Calu3 (cell line): ENCODE results near the gene NPR3. TPM values are rescaled to one million over a fixed set of nuclear protein-coding genes. Genes with fewer than 3 reads are reported as not detected.

Experiments used
- BruUV-seq: library from RNA; stranded (reverse); fragments of 400-500 nt; replicated peaks from 2 replicates; lab custom pipeline; 2021; lab: Mats Ljungman, UMichigan
- CTCF ChIA-PET: fragments of 300-600 bp; sonication (Branson Sonifier 250); formaldehyde crosslinking; loops from one replicate; lab custom pipeline; 2022; ENCODE audit warnings: antibody characterized with exemption; lab: Charles Lee
- DNase-seq: peaks from one replicate; pipeline ENCODE4 v3.0.0; 2022
- H3K27ac Mint-ChIP-seq: one replicate; pipeline ENCODE4 v1.8.0; 2022; ENCODE audit warnings: mixed read lengths; ENCODE audit not compliant: unreplicated experiment
- H3K27me3 Mint-ChIP-seq: one replicate; pipeline ENCODE4 v1.8.0; 2022; ENCODE audit warnings: mixed read lengths; ENCODE audit not compliant: unreplicated experiment
- H3K36me3 Mint-ChIP-seq: one replicate; pipeline ENCODE4 v1.8.0; 2022; ENCODE audit warnings: mild to moderate bottlenecking, moderate library complexity, mixed read lengths; ENCODE audit not compliant: insufficient read depth, unreplicated experiment
- H3K4me1 Mint-ChIP-seq: one replicate; pipeline ENCODE4 v1.8.0; 2022; ENCODE audit warnings: mild to moderate bottlenecking, low read depth, mixed read lengths; ENCODE audit not compliant: unreplicated experiment
- H3K4me3 Mint-ChIP-seq: one replicate; pipeline ENCODE4 v1.8.0; 2022; ENCODE audit warnings: mild to moderate bottlenecking, low read depth, moderate library complexity, mixed read lengths; ENCODE audit not compliant: unreplicated experiment
- H3K9me3 Mint-ChIP-seq: one replicate; pipeline ENCODE4 v1.8.0; 2022; ENCODE audit warnings: low read depth, mixed read lengths; ENCODE audit not compliant: unreplicated experiment
- CTCF ChIP-seq: fragments of 200-600 bp; IDR thresholded peaks from one replicate; pipeline ENCODE4 v1.8.0; 2022; ENCODE audit warnings: antibody characterized with exemption; ENCODE audit not compliant: unreplicated experiment
- intact Hi-C: fragments of 100-400 bp; cut with micrococcal nuclease; formaldehyde crosslinking; loops from one replicate; pipeline ENCODE4 v1.10.0; 2022; ENCODE audit not compliant: unreplicated experiment
- total RNA-seq: library from RNA; stranded (reverse); gene quantifications from 2 replicates; pipeline ENCODE4 v1.2.3, GENCODE V29; 2022

NPR3 gene
- total RNA-seq, 1 experiment from 2014 or later, result 0.19 TPM

GRCh38 chr5:32779754-32780415, 68.8 kb downstream of the NPR3 start:
- no peak overlapping the region for H3K27ac Mint-ChIP-seq
- no peak overlapping the region for H3K4me3 Mint-ChIP-seq
- BruUV-seq, result no TSS peak
- CTCF ChIA-PET, result no interaction called here
- DNase-seq, result no peak
- peaks cover 16% of the 10 kb centered on the region for H3K27me3 Mint-ChIP-seq
- peaks cover 4% of the 10 kb centered on the region for H3K9me3 Mint-ChIP-seq
- no peak for TF ChIP-seq CTCF
- intact Hi-C loops, result no loop called here
- no peaks in the 10 kb centered on the region for H3K4me1 Mint-ChIP-seq
- H3K36me3 Mint-ChIP-seq, result no peaks in the 10 kb centered on the region

GRCh38 chr5:32780508-32780919, 69.4 kb downstream of the NPR3 start:
- intact Hi-C loops, result no loop called here
- Mint-ChIP-seq H3K27ac (no peak overlapping the region), H3K27me3 (peaks cover 16% of the 10 kb centered on the region), H3K4me3 (no peak overlapping the region), H3K4me1 (peaks cover 2% of the 10 kb centered on the region), H3K36me3 (no peaks in the 10 kb centered on the region), H3K9me3 (peaks cover 4% of the 10 kb centered on the region)
- DNase-seq, result no peak
- CTCF ChIA-PET, result no interaction called here
- TF ChIP-seq CTCF, result no peak
- BruUV-seq, result no TSS peak

GRCh38 chr5:32783661-32784060, 72.5 kb downstream of the NPR3 start:
- BruUV-seq, result no TSS peak
- Mint-ChIP-seq H3K4me3 (no peak overlapping the region), H3K36me3 (no peaks in the 10 kb centered on the region), H3K9me3 (no peaks in the 10 kb centered on the region), H3K27me3 (peaks cover 37% of the 10 kb centered on the region), H3K4me1 (peaks cover 8% of the 10 kb centered on the region), H3K27ac (no peak overlapping the region)
- CTCF ChIA-PET, result no interaction called here
- no peak for DNase-seq
- intact Hi-C loops, result no loop called here
- no peak for TF ChIP-seq CTCF

- TF ChIP-seq CTCF, result no peak
- BruUV-seq, result no TSS peak
- CTCF ChIA-PET, result no interaction called here
- Mint-ChIP-seq H3K4me1 (peaks cover 8% of the 10 kb centered on the region), H3K4me3 (no peak overlapping the region), H3K36me3 (no peaks in the 10 kb centered on the region), H3K27ac (no peak overlapping the region), H3K9me3 (no peaks in the 10 kb centered on the region), H3K27me3 (peaks cover 38% of the 10 kb centered on the region)
- intact Hi-C loops, result loop anchor here (5.0 kb wide), 1 partner anchor 78 kb away; no protein-coding TSS in a partner anchor
- peak; percentile 16 for DNase-seq
These were observed 74.6 kb downstream of the NPR3 start for GRCh38 chr5:32785611-32786254.
